PC-3 (cell line): ENCODE data around the gene LACTBL1.

Experiments used
- CTCF ChIP-seq: fragments of 300-600 bp; sonication (generic); conservative IDR thresholded peaks from 2 replicates; pipeline ENCODE4 v1.5.1; 2017; ENCODE audit warnings: antibody characterized with exemption, low read depth, mild to moderate bottlenecking, low read length
- EZH2phosphoT487 ChIP-seq: fragments of 300-600 bp; sonication (generic); IDR thresholded peaks from 2 replicates; pipeline ENCODE4 v1.6.1; 2018; ENCODE audit warnings: mild to moderate bottlenecking, antibody characterized with exemption, low read length, borderline replicate concordance

GRCh38 chr1:22914156-22914555, 58.5 kb downstream of the LACTBL1 start:
- TF ChIP-seq CTCF (no peak), EZH2phosphoT487 (no peak)
